Mesenchymal stem cell (in vitro differentiated cells and primary cell): ENCODE measurements around the gene KISS1.

Experiments used
- DNase-seq: peaks from one replicate; pipeline ENCODE4 v3.0.0-alpha.2; 2013
- H2AFZ ChIP-seq: one replicate; pipeline ENCODE4 v1.6.1; 2013; ENCODE audit warnings: low read depth, mild to moderate bottlenecking, control low read depth, inconsistent platforms, low read length, moderate library complexity
- H2AK5ac ChIP-seq: 2 replicates; pipeline ENCODE4 v1.6.1; 2013; ENCODE audit warnings: low read length, moderate library complexity, mild to moderate bottlenecking, inconsistent platforms; ENCODE audit not compliant: severe bottlenecking
- H2BK120ac ChIP-seq: one replicate; pipeline ENCODE4 v1.6.1; 2013; ENCODE audit warnings: low read depth, mild to moderate bottlenecking, inconsistent platforms, low read length, moderate library complexity
- H2BK12ac ChIP-seq, 2 experiments: one replicate each; pipeline ENCODE4 v1.6.1; 2013; ENCODE audit warnings: inconsistent platforms in 2 of 2, low read length in 2 of 2, mild to moderate bottlenecking in 2 of 2, moderate library complexity in 2 of 2, control low read depth in 1 of 2
- H2BK15ac ChIP-seq: one replicate; pipeline ENCODE4 v1.6.1; 2013; ENCODE audit warnings: mild to moderate bottlenecking, low read depth, inconsistent platforms; ENCODE audit not compliant: poor library complexity, severe bottlenecking
- H2BK5ac ChIP-seq: 2 replicates; pipeline ENCODE4 v1.6.1; 2013; ENCODE audit warnings: low read depth, mild to moderate bottlenecking, low read length, control low read depth, inconsistent platforms; ENCODE audit not compliant: poor library complexity, severe bottlenecking
- H3K14ac ChIP-seq, 2 experiments: one replicate each; pipeline ENCODE4 v1.6.1; 2013; ENCODE audit warnings: inconsistent platforms in 2 of 2, low read length in 2 of 2, control low read depth in 1 of 2, mild to moderate bottlenecking in 1 of 2, moderate library complexity in 1 of 2
- H3K18ac ChIP-seq, 2 experiments: one replicate each; pipeline ENCODE4 v1.6.1; 2013; ENCODE audit warnings: inconsistent platforms in 2 of 2, low read length in 2 of 2, control low read depth in 1 of 2, low read depth in 1 of 2, mild to moderate bottlenecking in 1 of 2
- H3K23ac ChIP-seq, 2 experiments: one replicate each; pipeline ENCODE4 v1.6.1; 2013; ENCODE audit warnings: inconsistent platforms in 2 of 2, low read length in 2 of 2, mild to moderate bottlenecking in 2 of 2, moderate library complexity in 2 of 2, control low read depth in 1 of 2
- H3K27ac ChIP-seq: 2 replicates; pipeline ENCODE4 v1.5.1; 2013; ENCODE audit warnings: mild to moderate bottlenecking, moderate library complexity, low read length, control low read depth, inconsistent platforms; ENCODE audit not compliant: poor library complexity, severe bottlenecking
- H3K27me3 ChIP-seq, 2 experiments: 2 replicates each; pipeline versions ENCODE4 v1.6.1 to v1.7.0; 2013; ENCODE audit warnings: low read length in 2 of 2, mild to moderate bottlenecking in 2 of 2, moderate library complexity in 2 of 2, control low read depth in 1 of 2, inconsistent platforms in 1 of 2; ENCODE audit not compliant: control insufficient read depth in 1 of 2, insufficient read depth in 1 of 2
- H3K36me3 ChIP-seq, 2 experiments: 2 replicates each; pipeline versions ENCODE4 v1.6.1 to v1.7.0; 2013; ENCODE audit warnings: low read length in 2 of 2, control low read depth in 1 of 2, inconsistent platforms in 1 of 2, low read depth in 1 of 2, mild to moderate bottlenecking in 1 of 2; ENCODE audit not compliant: insufficient read depth in 2 of 2, control insufficient read depth in 1 of 2
- H3K4ac ChIP-seq, 2 experiments: one replicate each; pipeline ENCODE4 v1.6.1; 2013; ENCODE audit warnings: inconsistent platforms in 2 of 2, low read length in 2 of 2, mild to moderate bottlenecking in 2 of 2, moderate library complexity in 2 of 2, control low read depth in 1 of 2, low read depth in 1 of 2
- H3K4me1 ChIP-seq: 2 replicates; pipeline ENCODE4 v1.6.1; 2013; ENCODE audit warnings: low read depth, low read length, control low read depth; ENCODE audit not compliant: control insufficient read depth, insufficient read depth
- H3K4me2 ChIP-seq: 2 replicates; pipeline ENCODE4 v1.6.1; 2013; ENCODE audit warnings: low read length, mild to moderate bottlenecking, inconsistent platforms; ENCODE audit not compliant: poor library complexity, severe bottlenecking
- H3K4me3 ChIP-seq, 2 experiments: 2 replicates each; pipeline versions ENCODE4 v1.5.1 to v1.7.0; 2013; ENCODE audit warnings: low read length in 2 of 2, mild to moderate bottlenecking in 2 of 2, control low read depth in 1 of 2, low read depth in 1 of 2; ENCODE audit not compliant: insufficient read depth in 1 of 2
- H3K79me1 ChIP-seq: replicated peaks from 2 replicates; pipeline ENCODE4 v1.6.1; 2013; ENCODE audit warnings: mild to moderate bottlenecking, control low read depth, low read length, inconsistent platforms; ENCODE audit not compliant: poor library complexity, severe bottlenecking
- H3K9ac ChIP-seq: 2 replicates; pipeline ENCODE4 v1.7.0; 2013; ENCODE audit warnings: mild to moderate bottlenecking, low read length, moderate library complexity
- H3K9me3 ChIP-seq: 2 replicates; pipeline ENCODE4 v1.7.0; 2013; ENCODE audit warnings: mild to moderate bottlenecking, low read length; ENCODE audit not compliant: control insufficient read depth
- H4K8ac ChIP-seq: one replicate; pipeline ENCODE4 v1.6.1; 2013; ENCODE audit warnings: inconsistent platforms, mild to moderate bottlenecking, low read length, moderate library complexity
- H4K91ac ChIP-seq: one replicate; pipeline ENCODE4 v1.6.1; 2013; ENCODE audit warnings: mild to moderate bottlenecking, low read length, inconsistent platforms
- WGBS: methylation state at CpG from one replicate; pipeline ENCODE4 v1.1.7; 2013; ENCODE audit warnings: mixed read lengths; 5-methylcytosine and 5-hydroxymethylcytosine counted together

Gene KISS1

GRCh38 chr1:204186597-204186996, 9.7 kb downstream of the KISS1 start:
- Histone ChIP-seq H3K14ac (no peak overlapping the region), H3K4me3 (no peak overlapping the region), H3K4ac (peak overlapping the region in 1 of 2 experiments; percentile 64), H3K27me3 (peaks cover 49 to 68% of the 10 kb centered on the region in 2 experiments), H2BK120ac (no peak overlapping the region), H2BK15ac (no peak overlapping the region), H2BK12ac (no peak overlapping the region), H2BK5ac (no peak overlapping the region), H4K91ac (no peak overlapping the region), H3K79me1 (no peaks in the 10 kb centered on the region), H4K8ac (no peak overlapping the region), H3K36me3 (no peaks in the 10 kb centered on the region), H3K18ac (no peak overlapping the region), H2AK5ac (no peak overlapping the region), H3K4me2 (no peak overlapping the region), H3K27ac (no peak overlapping the region), H3K9me3 (no peaks in the 10 kb centered on the region), H3K4me1 (peaks cover 4% of the 10 kb centered on the region), H3K23ac (no peak overlapping the region), H2AFZ (no peak overlapping the region), H3K9ac (no peak overlapping the region)
- DNase-seq = no peak
- 83% methylated on average over 7 of the region's 10 CpGs for WGBS

GRCh38 chr1:204181116-204181515, 15.2 kb downstream of the KISS1 start:
- peaks cover 53 to 69% of the 10 kb centered on the region in 2 experiments for H3K27me3 ChIP-seq
- H3K18ac ChIP-seq = no peak overlapping the region
- H3K9ac ChIP-seq = no peak overlapping the region
- H4K91ac ChIP-seq = no peak overlapping the region
- no peak for DNase-seq
- H2BK15ac ChIP-seq = no peak overlapping the region
- H2AK5ac ChIP-seq = no peak overlapping the region
- no CpG with 5 or more reads among the region's 1 CpG for WGBS
- no peak overlapping the region for H2BK5ac ChIP-seq
- no peaks in the 10 kb centered on the region for H3K4me1 ChIP-seq
- no peak overlapping the region for H2BK12ac ChIP-seq
- H3K4ac ChIP-seq = no peak overlapping the region
- no peak overlapping the region for H2AFZ ChIP-seq
- no peak overlapping the region for H3K4me2 ChIP-seq
- no peak overlapping the region for H3K27ac ChIP-seq
- no peak overlapping the region for H2BK120ac ChIP-seq
- H3K36me3 ChIP-seq = no peaks in the 10 kb centered on the region
- no peaks in the 10 kb centered on the region for H3K79me1 ChIP-seq
- no peaks in the 10 kb centered on the region for H3K9me3 ChIP-seq
- peak overlapping the region in 1 of 2 experiments; percentile 27 for H3K23ac ChIP-seq
- H3K14ac ChIP-seq = no peak overlapping the region
- H3K4me3 ChIP-seq = no peak overlapping the region
- no peak overlapping the region for H4K8ac ChIP-seq

GRCh38 chr1:204180133-204180532, 16.2 kb downstream of the KISS1 start:
- Histone ChIP-seq H3K27me3 (peaks cover 57 to 73% of the 10 kb centered on the region in 2 experiments), H3K4me1 (no peaks in the 10 kb centered on the region), H2AFZ (no peak overlapping the region), H4K8ac (no peak overlapping the region), H3K4me2 (no peak overlapping the region), H3K14ac (no peak overlapping the region), H3K9me3 (no peaks in the 10 kb centered on the region), H2BK120ac (no peak overlapping the region), H2BK5ac (no peak overlapping the region), H2BK12ac (no peak overlapping the region), H3K4ac (no peak overlapping the region), H2BK15ac (no peak overlapping the region), H3K9ac (no peak overlapping the region), H3K36me3 (no peaks in the 10 kb centered on the region), H3K23ac (no peak overlapping the region), H4K91ac (no peak overlapping the region), H3K27ac (no peak overlapping the region), H2AK5ac (no peak overlapping the region), H3K79me1 (no peaks in the 10 kb centered on the region), H3K18ac (no peak overlapping the region), H3K4me3 (no peak overlapping the region)
- WGBS = 76% methylated on average over 4 of the region's 6 CpGs
- DNase-seq = no peak

GRCh38 chr1:204178487-204179281, 17.6 kb downstream of the KISS1 start:
- no peak overlapping the region for H3K4me3 ChIP-seq
- no peak overlapping the region for H3K4me2 ChIP-seq
- no peak for DNase-seq
- no peaks in the 10 kb centered on the region for H3K9me3 ChIP-seq
- WGBS = 84% methylated on average over 7 of the region's 7 CpGs
- no peak overlapping the region for H2BK12ac ChIP-seq
- H2AK5ac ChIP-seq = no peak overlapping the region
- no peak overlapping the region for H2BK15ac ChIP-seq
- no peak overlapping the region for H3K14ac ChIP-seq
- H3K36me3 ChIP-seq = no peaks in the 10 kb centered on the region
- H4K91ac ChIP-seq = no peak overlapping the region
- H3K9ac ChIP-seq = no peak overlapping the region
- no peak overlapping the region for H3K18ac ChIP-seq
- H3K23ac ChIP-seq = no peak overlapping the region
- H2BK5ac ChIP-seq = no peak overlapping the region
- H3K27me3 ChIP-seq = peaks cover 63 to 72% of the 10 kb centered on the region in 2 experiments
- H2AFZ ChIP-seq = no peak overlapping the region
- H3K79me1 ChIP-seq = no peaks in the 10 kb centered on the region
- H3K4ac ChIP-seq = no peak overlapping the region
- H3K4me1 ChIP-seq = no peaks in the 10 kb centered on the region
- H3K27ac ChIP-seq = no peak overlapping the region
- no peak overlapping the region for H2BK120ac ChIP-seq
- no peak overlapping the region for H4K8ac ChIP-seq
